H1 (cell line): ENCODE results near the gene UBE2D3. TPM values are rescaled to one million over a fixed set of nuclear protein-coding genes. Genes with fewer than 3 reads are reported as not detected.

Experiments
- CTCF ChIA-PET: fragments of 300-600 bp; sonication (Branson Sonifier 250); formaldehyde crosslinking; loops from one replicate; lab custom pipeline; 2021; ENCODE audit not compliant: partially characterized antibody; lab: Charles Lee
- POLR2A ChIA-PET: fragments of 300-600 bp; sonication (Branson Sonifier 250); formaldehyde crosslinking; loops from one replicate; lab custom pipeline; 2021; ENCODE audit warnings: inconsistent platforms; ENCODE audit not compliant: partially characterized antibody; lab: Charles Lee
- DNase-seq, 2 experiments: peaks; one replicate each; pipeline versions ENCODE4 v3.0.0 to v3.0.0-alpha.2; 2010 to 2022; ENCODE audit warnings: low spot score in 2 of 2, low read depth in 1 of 2, mixed read lengths in 1 of 2
- FAIRE-seq: peaks from 2 replicates; lab custom pipeline; 2011; peaks lifted over from hg19 to GRCh38; lab: Jason Lieb, UNC
- H2AFZ ChIP-seq: 2 replicates; pipeline ENCODE4 v1.8.1; 2012; ENCODE audit warnings: low read length, inconsistent platforms
- H2AK5ac ChIP-seq: 2 replicates; pipeline ENCODE4 v1.6.1; 2013; ENCODE audit warnings: low read depth, low read length
- H2BK120ac ChIP-seq: replicated peaks from 2 replicates; pipeline ENCODE3; 2013; ENCODE audit warnings: low read depth, low read length, inconsistent platforms
- H2BK12ac ChIP-seq: 2 replicates; pipeline ENCODE4 v1.6.1; 2013; ENCODE audit warnings: low read depth, low read length
- H2BK15ac ChIP-seq: 2 replicates; pipeline ENCODE4 v1.6.1; 2013; ENCODE audit warnings: low read length
- H2BK20ac ChIP-seq: 2 replicates; pipeline ENCODE4 v1.6.1; 2013; ENCODE audit warnings: low read length
- H2BK5ac ChIP-seq: 2 replicates; pipeline ENCODE4 v1.6.1; 2013; ENCODE audit warnings: low read depth, low read length
- H3K14ac ChIP-seq: 2 replicates; pipeline ENCODE4 v1.6.1; 2013; ENCODE audit warnings: inconsistent platforms; ENCODE audit not compliant: insufficient read length
- H3K18ac ChIP-seq: 2 replicates; pipeline ENCODE4 v1.6.1; 2013; ENCODE audit warnings: low read length; ENCODE audit errors: extremely low read depth
- H3K23ac ChIP-seq: 2 replicates; pipeline ENCODE4 v1.6.1; 2013; ENCODE audit warnings: inconsistent platforms; ENCODE audit not compliant: insufficient read length
- H3K23me2 ChIP-seq: 2 replicates; pipeline ENCODE4 v1.6.1; 2013; ENCODE audit warnings: low read depth, low read length
- H3K27ac ChIP-seq: 2 replicates; pipeline ENCODE4 v1.6.1; 2011; ENCODE audit warnings: low read depth, low read length, inconsistent platforms
- H3K27me3 ChIP-seq, 4 experiments: replicated peaks in 1 of 4; 1 replicate in 1 of 4; 2 replicates in 3 of 4; pipeline versions ENCODE4 v1.6.1 to v1.8.1; 2011 to 2013; ENCODE audit warnings: low read length in 3 of 4, mild to moderate bottlenecking in 3 of 4, inconsistent platforms in 2 of 4, mixed read lengths in 2 of 4, moderate library complexity in 1 of 4; ENCODE audit not compliant: control insufficient read depth in 3 of 4, insufficient read depth in 3 of 4; ENCODE audit errors: extremely low read depth in 1 of 4
- H3K36me3 ChIP-seq, 4 experiments: 2 replicates each; pipeline versions ENCODE4 v1.6.1 to v1.8.1; 2011 to 2013; ENCODE audit warnings: mild to moderate bottlenecking in 4 of 4, low read length in 3 of 4, moderate library complexity in 2 of 4, control low read depth in 1 of 4, inconsistent platforms in 1 of 4; ENCODE audit not compliant: insufficient read depth in 4 of 4, control insufficient read depth in 2 of 4
- H3K4ac ChIP-seq: replicated peaks from 2 replicates; pipeline ENCODE3; 2013; ENCODE audit warnings: low read length, low read depth, mixed read lengths, inconsistent platforms; ENCODE audit not compliant: insufficient read length
- H3K4me1 ChIP-seq, 4 experiments: replicated peaks in 1 of 4; 1 replicate in 1 of 4; 2 replicates in 3 of 4; pipeline versions ENCODE4 v1.6.1 to v1.8.1; 2011 to 2013; ENCODE audit warnings: low read length in 3 of 4, inconsistent platforms in 2 of 4, mixed read lengths in 1 of 4; ENCODE audit not compliant: insufficient read depth in 4 of 4, control insufficient read depth in 3 of 4
- H3K4me2 ChIP-seq, 2 experiments: 2 replicates each; pipeline versions ENCODE4 v1.6.1 to v1.8.1; 2011 to 2013; ENCODE audit warnings: low read depth in 2 of 2, low read length in 2 of 2, control low read depth in 1 of 2, inconsistent platforms in 1 of 2, mild to moderate bottlenecking in 1 of 2; ENCODE audit not compliant: insufficient read depth in 1 of 2
- H3K4me3 ChIP-seq, 4 experiments: fragments of 200-600, 300-600 bp in 1 of 4; sonication (generic), shearing (Covaris generic), sonication (Bioruptor Twin) in 1 of 4; 2 replicates each; pipeline versions ENCODE4 v1.5.1 to v1.8.1; 2011 to 2016; ENCODE audit warnings: low read length in 4 of 4, low read depth in 3 of 4, control low read depth in 2 of 4, inconsistent platforms in 2 of 4, mild to moderate bottlenecking in 2 of 4, mixed read lengths in 1 of 4, moderate library complexity in 1 of 4; ENCODE audit not compliant: insufficient read depth in 2 of 4; ENCODE audit errors: extremely low read depth in 1 of 4
- H3K56ac ChIP-seq: replicated peaks from 2 replicates; pipeline ENCODE3; 2013; ENCODE audit warnings: low read depth, mild to moderate bottlenecking, mixed read lengths, low read length, inconsistent platforms; ENCODE audit not compliant: insufficient read length
- H3K79me1 ChIP-seq: 2 replicates; pipeline ENCODE4 v1.6.1; 2013; ENCODE audit warnings: low read depth, low read length, control low read depth
- H3K79me2 ChIP-seq, 2 experiments: 2 replicates each; pipeline versions ENCODE4 v1.6.1 to v1.8.1; 2012 to 2013; ENCODE audit warnings: low read length in 2 of 2, mild to moderate bottlenecking in 2 of 2, inconsistent platforms in 1 of 2; ENCODE audit not compliant: insufficient read depth in 2 of 2, control insufficient read depth in 1 of 2
- H3K9ac ChIP-seq, 4 experiments: replicated peaks in 1 of 4; 1 replicate in 1 of 4; 2 replicates in 3 of 4; pipeline versions ENCODE4 v1.6.1 to v1.8.1; 2011 to 2013; ENCODE audit warnings: low read depth in 3 of 4, low read length in 3 of 4, control low read depth in 2 of 4, mild to moderate bottlenecking in 2 of 4, moderate library complexity in 2 of 4, inconsistent platforms in 1 of 4; ENCODE audit errors: extremely low read depth in 1 of 4
- H3K9me3 ChIP-seq, 2 experiments: 2 replicates each; pipeline versions ENCODE4 v1.6.1 to v1.8.1; 2012 to 2013; ENCODE audit warnings: mild to moderate bottlenecking in 2 of 2, moderate library complexity in 2 of 2, control low read depth in 1 of 2, inconsistent platforms in 1 of 2, low read depth in 1 of 2, low read length in 1 of 2, mixed read lengths in 1 of 2; ENCODE audit not compliant: insufficient read depth in 2 of 2
- H4K20me1 ChIP-seq, 2 experiments: replicated peaks in 1 of 2; 2 replicates each; pipeline versions ENCODE3 to v1.8.1; 2011 to 2013; ENCODE audit warnings: inconsistent platforms in 2 of 2, low read length in 2 of 2, mild to moderate bottlenecking in 1 of 2; ENCODE audit not compliant: insufficient read depth in 2 of 2, control insufficient read depth in 1 of 2
- H4K5ac ChIP-seq: 2 replicates; pipeline ENCODE4 v1.6.1; 2013; ENCODE audit warnings: low read length, low read depth, mixed read lengths, inconsistent platforms; ENCODE audit not compliant: insufficient read length
- H4K8ac ChIP-seq: 2 replicates; pipeline ENCODE4 v1.8.0; 2013; ENCODE audit warnings: mild to moderate bottlenecking, moderate library complexity, low read length, inconsistent platforms; ENCODE audit not compliant: insufficient read depth; ENCODE audit errors: extremely low read depth
- H4K91ac ChIP-seq: replicated peaks from 2 replicates; pipeline ENCODE3; 2013; ENCODE audit warnings: low read length, mixed read lengths, inconsistent platforms; ENCODE audit not compliant: insufficient read length
- BRCA1 ChIP-seq: IDR thresholded peaks from 2 replicates; pipeline ENCODE4 v1.6.1; 2012; ENCODE audit warnings: low read depth, low read length, improper control_type of control experiment
- CBX8 ChIP-seq: fragments of 300-800, 300-1000 bp; sonication (generic); IDR thresholded peaks from 2 replicates; pipeline ENCODE4 v1.7.1; 2016; ENCODE audit warnings: low read depth, low read length, borderline replicate concordance
- CHD2 ChIP-seq: IDR thresholded peaks from 2 replicates; pipeline ENCODE4 v1.6.1; 2012; ENCODE audit warnings: low read length, improper control_type of control experiment
- EGR1 ChIP-seq: IDR thresholded peaks from 2 replicates; pipeline ENCODE4 v1.6.1; 2011; ENCODE audit warnings: low read depth, low read length, borderline replicate concordance
- RBBP5 ChIP-seq: IDR thresholded peaks from 2 replicates; pipeline ENCODE4 v1.7.1; 2012; ENCODE audit warnings: low read depth, mild to moderate bottlenecking, inconsistent platforms, low read length, moderate library complexity, borderline replicate concordance
- SIRT6 ChIP-seq: IDR thresholded peaks from one replicate; pipeline ENCODE4 v1.7.1; 2012; ENCODE audit warnings: low read length, inconsistent platforms
- ZNF274 ChIP-seq: IDR thresholded peaks from 2 replicates; pipeline ENCODE4 v1.7.0; 2012; ENCODE audit warnings: low read length, borderline replicate concordance; ENCODE audit errors: extremely low read depth
- WGBS, 2 experiments: shearing (Covaris generic) in 1 of 2; methylation state at CpG; one replicate each; pipeline versions ENCODE4 v1.1.6 to v1.1.7; 2013 to 2015; ENCODE audit warnings: low lambda C conversion rate in 2 of 2, mixed read lengths in 2 of 2, inconsistent platforms in 1 of 2, low coverage in 1 of 2, missing lambda C conversion rate in 1 of 2; ENCODE audit not compliant: insufficient replicate concordance in 2 of 2, insufficient coverage in 1 of 2, insufficient read length in 1 of 2; ENCODE audit errors: extremely low coverage in 1 of 2, missing lambda C conversion rate in 1 of 2; 5-methylcytosine and 5-hydroxymethylcytosine counted together
- polyA plus RNA-seq, 7 experiments: library from polyadenylated mRNA; depleted of rRNA in 3 of 7; stranded (reverse) in 5 of 7; unstranded in 2 of 7; fragments of >200 nt in 5 of 7; fragments of 200-250 nt in 2 of 7; gene quantifications; 1 replicate in 5 of 7; 2 replicates in 1 of 7; 4 replicates in 1 of 7; pipeline versions ENCODE4 v1.2.1 to v1.2.3, GENCODE V29; 2011 to 2013; ENCODE audit warnings: missing spikeins in 2 of 7, mixed read lengths in 2 of 7
- total RNA-seq: library from RNA; stranded (reverse); fragmentation: NEBNext Ultra II Directional; extraction: Animal tissue kit (Norgen Biotek cat#: 25700); gene quantifications from 2 replicates; pipeline ENCODE4 v1.2.1, GENCODE V29; 2021

The UBE2D3 gene
- total and polyA plus RNA-seq, 2 of the 8 experiments (the other 6 are each of a cell fraction or from before 2014, with no cell fraction given): 396 to 544 TPM

DNA sequence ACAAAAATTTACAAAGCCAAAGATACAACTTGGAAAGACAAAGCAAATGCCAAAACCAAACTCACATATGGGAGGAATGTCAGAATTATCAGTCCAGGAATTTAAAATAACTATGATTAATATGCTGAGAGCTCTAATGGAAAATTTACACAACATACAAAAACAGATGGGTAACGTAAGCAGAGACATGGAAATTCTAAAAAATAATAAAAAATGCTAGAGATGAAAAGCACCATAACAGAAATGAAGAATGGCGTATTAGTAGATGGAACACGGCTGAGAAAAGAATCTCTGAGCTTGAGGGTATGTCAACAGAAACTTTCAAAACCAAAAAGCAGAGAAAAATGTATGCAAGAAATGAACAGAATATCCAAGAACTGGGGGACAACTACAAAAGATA, 62.5 kb downstream of the UBE2D3 start:
- WGBS, 2 experiments: 93% methylated on average over 3 of the region's 3 CpGs; no CpG with 5 or more reads in 1 of the 2 experiments
- TF ChIP-seq EGR1 (no peak), BRCA1 (no peak), CHD2 (no peak), SIRT6 (no peak), CBX8 (no peak), ZNF274 (no peak), RBBP5 (no peak)

More for the DNA sequence above, 62.5 kb downstream of the UBE2D3 start:
- Histone ChIP-seq H3K27me3 (no peaks in the 10 kb centered on the region), H3K36me3 (no peaks in the 10 kb centered on the region), H4K8ac (no peak overlapping the region), H3K4me1 (peaks cover 0 to 3% (median 1%) of the 10 kb centered on the region in 4 experiments; a peak in 3 of 7 replicates), H4K20me1 (no peaks in the 10 kb centered on the region), H3K4me3 (no peak overlapping the region), H3K79me2 (peaks cover 2 to 4% of the 10 kb centered on the region in 2 experiments; a peak in 2 of 4 replicates), H3K23me2 (peaks cover 13% of the 10 kb centered on the region), H3K14ac (no peak overlapping the region), H3K79me1 (no peaks in the 10 kb centered on the region), H3K18ac (no peak overlapping the region), H2BK20ac (no peak overlapping the region), H2AFZ (no peak overlapping the region), H4K91ac (no peak overlapping the region), H3K9ac (no peak overlapping the region), H3K9me3 (no peaks in the 10 kb centered on the region), H3K4ac (no peak overlapping the region), H2BK15ac (no peak overlapping the region), H4K5ac (no peak overlapping the region), H3K4me2 (no peak overlapping the region), H3K27ac (no peak overlapping the region), H3K23ac (no peak overlapping the region), H2AK5ac (no peak overlapping the region), H2BK12ac (no peak overlapping the region), H2BK5ac (no peak overlapping the region), H3K56ac (no peak overlapping the region), H2BK120ac (no peak overlapping the region)
- DNase-seq (no peak), FAIRE-seq (no peak)
- ChIA-PET CTCF (interaction anchor here (0.6 to 1.4 kb wide), 2 partner anchors 218 to 243 kb away, joined by 3 read pairs; no protein-coding TSS in a partner anchor), POLR2A (interaction anchor here (0.7 kb wide), 1 partner anchor 9 kb away, joined by 3 read pairs; no protein-coding TSS in a partner anchor)
